HCT116 (cell line): ENCODE measurements around the gene FAM163B. TPM values are rescaled to one million over a fixed set of nuclear protein-coding genes. Genes with fewer than 3 reads are reported as not detected.

ENCODE experiments used
- ATAC-seq: fragments of 200-7000 bp; cut with Tn5 transposase; 2 replicates; pipeline ENCODE4 v1.9.1; 2020; ENCODE audit warnings: mild to moderate bottlenecking, moderate library complexity
- BruUV-seq: library from RNA; stranded (reverse); fragments of 400-500 nt; replicated peaks from 2 replicates; lab custom pipeline; 2021; lab: Mats Ljungman, UMichigan
- CTCF ChIA-PET: fragments of 300-600 bp; sonication (Branson Sonifier 250); formaldehyde crosslinking; loops from one replicate; lab custom pipeline; 2021; ENCODE audit warnings: antibody characterized with exemption; lab: Charles Lee
- POLR2A ChIA-PET: fragments of 300-600, 350-600 bp; sonication (Branson Sonifier 250); formaldehyde crosslinking; loops from one replicate; lab custom pipeline; 2021; ENCODE audit warnings: antibody characterized with exemption; lab: Charles Lee
- RAD21 ChIA-PET, 2 experiments: fragments of 300-600 bp; sonication (Branson Sonifier 250); formaldehyde crosslinking; loops; one replicate each; lab custom pipeline; 2023; ENCODE audit warnings: low total read pairs in 2 of 2; ENCODE audit not compliant: uncharacterized antibody in 2 of 2, unreplicated experiment in 2 of 2, low non-redundant PET in 1 of 2; lab: Charles Lee
- DNase-seq: peaks from one replicate; pipeline ENCODE4 v3.0.0-alpha.2; 2010; ENCODE audit warnings: low read depth, low spot score
- H2AFZ ChIP-seq: fragments of 200-600 bp; shearing (Covaris generic), sonication (generic); 2 replicates; pipeline ENCODE4 v1.6.1; 2017; ENCODE audit warnings: low read depth, mixed run types, mixed read lengths, antibody characterized with exemption, low read length; ENCODE audit not compliant: poor library complexity, severe bottlenecking
- H3K27ac ChIP-seq: 2 replicates; pipeline ENCODE4 v1.5.1; 2012; ENCODE audit warnings: low read depth, low read length
- H3K27me3 ChIP-seq: fragments of 200-600 bp; sonication (generic); 2 replicates; pipeline ENCODE4 v1.6.1; 2016; ENCODE audit warnings: mixed run types, low read length, mixed read lengths; ENCODE audit not compliant: insufficient read depth
- H3K36me3 ChIP-seq, 2 experiments: fragments of 200-500 bp in 1 of 2; fragments of 200-600 bp in 1 of 2; sonication (Bioruptor generic) in 1 of 2; sonication (generic) in 1 of 2; 2 replicates each; pipeline versions ENCODE4 v1.5.1 to v1.6.1; 2014 to 2016; ENCODE audit warnings: low read length in 2 of 2, inconsistent platforms in 1 of 2, mixed read lengths in 1 of 2, mixed run types in 1 of 2; ENCODE audit not compliant: insufficient read depth in 2 of 2, control insufficient read depth in 1 of 2
- H3K4me1 ChIP-seq, 2 experiments: fragments of 200-600 bp in 1 of 2; sonication (generic) in 1 of 2; 2 replicates each; pipeline versions ENCODE4 v1.5.1 to v1.6.1; 2012 to 2017; ENCODE audit warnings: low read length in 2 of 2, inconsistent platforms in 1 of 2, mild to moderate bottlenecking in 1 of 2, mixed read lengths in 1 of 2, mixed run types in 1 of 2, moderate library complexity in 1 of 2; ENCODE audit not compliant: insufficient read depth in 2 of 2, control insufficient read depth in 1 of 2
- H3K4me2 ChIP-seq: fragments of 200-600 bp; sonication (generic); 2 replicates; pipeline ENCODE4 v1.6.1; 2017; ENCODE audit warnings: mixed run types, low read length, mixed read lengths
- H3K4me3 ChIP-seq, 2 experiments: fragments of 200-600 bp in 1 of 2; sonication (generic) in 1 of 2; replicated peaks in 1 of 2; 2 replicates each; pipeline ENCODE4 v1.5.1; 2011 to 2016; ENCODE audit warnings: low read length in 2 of 2, control low read depth in 1 of 2, low read depth in 1 of 2, mild to moderate bottlenecking in 1 of 2, mixed read lengths in 1 of 2, mixed run types in 1 of 2
- H3K79me2 ChIP-seq: fragments of 200-600 bp; sonication (generic); 2 replicates; pipeline ENCODE4 v1.6.1; 2017; ENCODE audit warnings: mild to moderate bottlenecking, mixed run types, low read length, moderate library complexity, mixed read lengths; ENCODE audit not compliant: insufficient read depth
- H3K9ac ChIP-seq: fragments of 200-600 bp; sonication (generic); 2 replicates; pipeline ENCODE4 v1.6.1; 2016; ENCODE audit warnings: low read length, mixed read lengths
- H3K9me2 ChIP-seq: fragments of 200-600 bp; sonication (generic), shearing (Covaris generic); 2 replicates; pipeline ENCODE4 v1.6.1; 2017; ENCODE audit warnings: mixed run types, mild to moderate bottlenecking, moderate library complexity; ENCODE audit not compliant: insufficient read depth
- H3K9me3 ChIP-seq, 2 experiments: fragments of 200-500 bp in 1 of 2; fragments of 200-600 bp in 1 of 2; sonication (Bioruptor generic) in 1 of 2; sonication (generic) in 1 of 2; 2 replicates each; pipeline ENCODE4 v1.6.1; 2014 to 2017; ENCODE audit warnings: low read length in 2 of 2, mixed read lengths in 2 of 2, inconsistent platforms in 1 of 2, low read depth in 1 of 2, mild to moderate bottlenecking in 1 of 2, mixed run types in 1 of 2, moderate library complexity in 1 of 2; ENCODE audit not compliant: control insufficient read depth in 1 of 2, insufficient read depth in 1 of 2
- H4K20me1 ChIP-seq: fragments of 200-600 bp; sonication (generic), shearing (Covaris generic); 2 replicates; pipeline ENCODE4 v1.6.1; 2017; ENCODE audit warnings: mixed run types, mild to moderate bottlenecking, moderate library complexity; ENCODE audit not compliant: insufficient read depth
- ATF3 ChIP-seq: IDR thresholded peaks from 2 replicates; pipeline ENCODE4 v1.6.1; 2012
- CBX3 ChIP-seq: IDR thresholded peaks from 2 replicates; pipeline ENCODE4 v1.6.1; 2012; ENCODE audit warnings: low read depth
- CTCF ChIP-seq, 3 experiments: fragments of 200-600 bp in 1 of 3; sonication (generic) in 1 of 3; IDR thresholded peaks in 2 of 3; conservative IDR thresholded peaks in 1 of 3; 2 replicates each; pipeline ENCODE4 v1.5.1; 2012 to 2017; ENCODE audit warnings: low read depth in 2 of 3, low read length in 2 of 3, antibody characterized with exemption in 1 of 3, borderline replicate concordance in 1 of 3, control low read depth in 1 of 3, mild to moderate bottlenecking in 1 of 3, mixed read lengths in 1 of 3, mixed run types in 1 of 3, moderate library complexity in 1 of 3; ENCODE audit not compliant: insufficient read depth in 1 of 3
- EGR1 ChIP-seq: IDR thresholded peaks from 2 replicates; pipeline ENCODE4 v1.6.1; 2012; ENCODE audit warnings: low read depth
- ELF1 ChIP-seq: IDR thresholded peaks from 2 replicates; pipeline ENCODE4 v1.6.1; 2012; ENCODE audit warnings: low read depth, borderline replicate concordance
- EZH2 ChIP-seq: fragments of 200-600 bp; sonication (generic); IDR thresholded peaks from 2 replicates; pipeline ENCODE4 v1.6.1; 2017; ENCODE audit warnings: antibody characterized with exemption, mixed run types
- EZH2phosphoT487 ChIP-seq: fragments of 200-600 bp; IDR thresholded peaks from 2 replicates; pipeline ENCODE4 v1.6.1; 2018; ENCODE audit warnings: antibody characterized with exemption, borderline replicate concordance
- FOSL1 ChIP-seq: IDR thresholded peaks from 2 replicates; pipeline ENCODE4 v1.6.1; 2012; ENCODE audit warnings: low read depth
- JUND ChIP-seq: IDR thresholded peaks from 2 replicates; pipeline ENCODE4 v1.6.1; 2012
- MAX ChIP-seq: IDR thresholded peaks from 2 replicates; pipeline ENCODE4 v1.6.1; 2012
- POLR2AphosphoS5 ChIP-seq: IDR thresholded peaks from 2 replicates; pipeline ENCODE4 v1.6.1; 2011; ENCODE audit warnings: mild to moderate bottlenecking, low read depth, low read length, moderate library complexity
- RAD21 ChIP-seq: IDR thresholded peaks from 2 replicates; pipeline ENCODE4 v1.6.1; 2012; ENCODE audit warnings: low read depth, mild to moderate bottlenecking
- SIN3A ChIP-seq: IDR thresholded peaks from 2 replicates; pipeline ENCODE4 v1.6.1; 2012; ENCODE audit warnings: low read depth
- SP1 ChIP-seq: IDR thresholded peaks from 2 replicates; pipeline ENCODE4 v1.6.1; 2012; ENCODE audit warnings: low read depth
- SRF ChIP-seq: IDR thresholded peaks from 2 replicates; pipeline ENCODE4 v1.6.1; 2012; ENCODE audit warnings: low read depth
- TCF7L2 ChIP-seq: IDR thresholded peaks from 2 replicates; pipeline ENCODE4 v1.7.0; 2011; ENCODE audit warnings: borderline replicate concordance, inconsistent platforms; ENCODE audit not compliant: insufficient read depth, insufficient read length; ENCODE audit errors: extremely low read depth
- YY1 ChIP-seq: IDR thresholded peaks from 2 replicates; pipeline ENCODE4 v1.6.1; 2011; ENCODE audit warnings: low read length, low read depth, moderate library complexity, mild to moderate bottlenecking; ENCODE audit not compliant: insufficient replicate concordance; ENCODE audit errors: extremely low read depth
- ZBTB33 ChIP-seq: IDR thresholded peaks from 2 replicates; pipeline ENCODE4 v1.6.1; 2011; ENCODE audit warnings: mild to moderate bottlenecking, low read length, moderate library complexity; ENCODE audit not compliant: insufficient replicate concordance; ENCODE audit errors: extremely low read depth
- ZFX ChIP-seq: fragments of 450-650 bp; IDR thresholded peaks from 2 replicates; pipeline ENCODE4 v1.6.1; 2017
- ZNF274 ChIP-seq: fragments of 200-500 bp; sonication (Bioruptor generic); IDR thresholded peaks from 2 replicates; pipeline ENCODE4 v1.6.1; 2014; ENCODE audit warnings: mild to moderate bottlenecking, low read depth, low read length, inconsistent platforms
- intact Hi-C: fragments of 100-400 bp; cut with micrococcal nuclease; formaldehyde crosslinking; loops from 2 replicates; pipeline ENCODE4 v1.10.0; 2022
- total RNA-seq: library from RNA; stranded (reverse); gene quantifications from one replicate; pipeline ENCODE4 v1.2.1, GENCODE V29; 2021; ENCODE audit not compliant: unreplicated experiment

The FAM163B gene
- total RNA-seq, 1 experiment from 2014 or later = not detected

DNA sequence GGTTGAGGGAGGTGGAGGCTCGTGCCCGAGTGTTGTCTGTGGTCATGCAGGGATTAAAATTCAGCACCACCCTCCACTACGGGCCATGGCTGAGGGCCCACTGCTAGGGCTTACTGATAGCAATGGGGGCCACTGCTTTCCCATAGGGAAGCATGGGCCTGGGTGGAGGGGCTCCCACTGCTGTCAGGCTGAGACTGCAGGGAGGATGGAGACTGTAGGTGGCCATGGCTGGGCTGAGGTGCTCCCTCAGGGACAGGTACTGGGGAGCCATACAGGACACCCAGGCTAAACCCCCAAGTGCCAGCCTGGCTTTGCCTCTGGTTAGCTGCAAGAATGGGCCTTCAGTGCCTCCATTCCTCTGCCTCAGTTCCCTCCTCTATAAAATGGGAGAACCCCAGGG lies 26.1 kb downstream of the FAM163B start:
- H3K9ac ChIP-seq = no peak overlapping the region
- H3K4me3 ChIP-seq = no peak overlapping the region
- H2AFZ ChIP-seq = no peak overlapping the region
- H3K4me1 ChIP-seq = no peaks in the 10 kb centered on the region
- no TSS peak for BruUV-seq
- intact Hi-C loops = no loop called here
- ATAC-seq (no peak), DNase-seq (no peak)
- no peaks in the 10 kb centered on the region for H3K36me3 ChIP-seq
- no peaks in the 10 kb centered on the region for H4K20me1 ChIP-seq
- H3K27me3 ChIP-seq = no peaks in the 10 kb centered on the region
- no peak overlapping the region for H3K4me2 ChIP-seq
- H3K9me3 ChIP-seq = no peaks in the 10 kb centered on the region
- POLR2A ChIA-PET = no interaction called here
- CTCF ChIA-PET = no interaction called here
- RAD21 ChIA-PET = no interaction called here
- H3K79me2 ChIP-seq = no peaks in the 10 kb centered on the region
- H3K27ac ChIP-seq = no peak overlapping the region
- TF ChIP-seq ZNF274 (no peak), SP1 (no peak), ELF1 (no peak), YY1 (no peak), FOSL1 (no peak), EZH2phosphoT487 (no peak), POLR2AphosphoS5 (no peak), TCF7L2 (no peak), RAD21 (no peak), JUND (no peak), EGR1 (no peak), EZH2 (no peak), CTCF (IDR thresholded peaks at IDR 0.05 in 2 of 3, conservative IDR thresholded peaks at IDR 0.05 in 1 of 3; ENCODE audit: borderline replicate concordance in 1 of 3, insufficient read depth in 1 of 3, low read depth in 2 of 3, low read length in 2 of 3) (no peak), SRF (no peak), MAX (no peak), CBX3 (no peak), SIN3A (no peak), ZBTB33 (no peak), ZFX (no peak), ATF3 (no peak)
- H3K9me2 ChIP-seq = no peaks in the 10 kb centered on the region
